GM21381 (cell line): ENCODE data around the gene MIER1.

ENCODE experiments used
- ATAC-seq: cut with Tn5 transposase; IDR thresholded peaks from one replicate; pipeline ENCODE4 v1.9.1; 2021; ENCODE audit warnings: mild to moderate bottlenecking, moderate library complexity; ENCODE audit not compliant: unreplicated experiment

The MIER1 gene

GRCh38 chr1:66996018-66996682 is 71.4 kb downstream of the MIER1 start:
- ATAC-seq, result no peak

GRCh38 chr1:66998972-66999371 is 74.2 kb downstream of the MIER1 start:
- ATAC-seq, result no peak

GRCh38 chr1:66999640-67000400 is 75.0 kb downstream of the MIER1 start:
- no peak for ATAC-seq

- ATAC-seq, result no peak
These were observed 77.1 kb downstream of the MIER1 start for GRCh38 chr1:67001682-67002425.

DNA sequence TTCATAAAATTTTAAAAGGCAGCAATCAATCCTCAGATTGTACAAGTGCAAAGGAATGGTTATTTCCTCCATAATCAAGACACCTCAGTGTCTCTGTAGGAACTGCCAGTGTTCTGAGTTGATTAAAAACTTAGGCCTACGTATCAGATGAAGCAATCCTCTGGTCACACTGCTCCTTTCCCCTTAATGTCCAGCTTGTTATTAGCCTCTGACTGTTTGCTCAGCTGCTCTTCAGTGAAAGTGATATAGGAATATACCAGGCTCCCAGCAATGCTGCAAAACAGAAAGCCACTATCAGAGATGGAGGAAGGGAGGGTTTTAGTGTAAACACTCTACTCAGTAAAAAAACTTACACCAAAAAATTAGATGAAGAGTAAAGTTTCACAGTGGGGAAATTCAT is 79.4 kb downstream of the MIER1 start:
- ATAC-seq, result no peak

GRCh38 chr1:67005068-67005467 is 80.3 kb downstream of the MIER1 start:
- ATAC-seq, result no peak

DNA sequence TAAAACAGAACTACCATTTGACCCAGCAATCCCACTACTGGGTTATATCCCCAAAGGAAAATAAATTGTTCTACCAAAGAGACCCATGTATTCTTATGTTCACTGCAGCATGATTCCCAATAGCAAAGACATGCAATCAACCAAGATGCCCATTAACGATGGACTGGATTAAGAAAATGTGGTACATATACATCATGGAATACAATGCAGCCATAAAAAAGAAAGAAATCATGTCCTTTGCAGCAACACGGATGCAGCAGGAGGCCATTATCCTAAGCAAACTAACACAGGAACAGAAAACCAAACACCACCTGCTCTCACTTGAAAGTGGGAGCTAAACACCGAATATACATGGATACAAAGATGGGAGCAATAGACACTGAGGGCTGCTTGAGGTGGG is 85.0 kb downstream of the MIER1 start:
- ATAC-seq, result no peak

DNA sequence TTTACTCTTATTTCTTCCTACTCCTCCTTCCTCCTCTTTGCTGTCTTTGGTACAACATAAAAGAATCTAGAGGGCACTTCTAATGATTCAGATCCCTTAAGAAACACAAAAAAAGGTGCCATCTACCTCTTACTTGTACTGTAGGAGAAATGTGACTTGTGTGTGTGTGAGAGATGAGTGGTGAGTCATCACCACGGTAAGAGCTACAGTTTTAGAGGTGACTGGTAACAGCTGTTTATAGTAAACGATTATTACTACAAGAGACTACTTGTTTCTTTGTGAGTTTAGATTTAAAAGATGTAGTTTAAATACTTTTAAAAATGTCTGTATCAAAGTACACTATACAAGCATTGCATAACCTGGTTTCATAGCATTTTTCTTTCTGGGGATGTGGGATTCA is 88.8 kb downstream of the MIER1 start:
- ATAC-seq, result no peak

DNA sequence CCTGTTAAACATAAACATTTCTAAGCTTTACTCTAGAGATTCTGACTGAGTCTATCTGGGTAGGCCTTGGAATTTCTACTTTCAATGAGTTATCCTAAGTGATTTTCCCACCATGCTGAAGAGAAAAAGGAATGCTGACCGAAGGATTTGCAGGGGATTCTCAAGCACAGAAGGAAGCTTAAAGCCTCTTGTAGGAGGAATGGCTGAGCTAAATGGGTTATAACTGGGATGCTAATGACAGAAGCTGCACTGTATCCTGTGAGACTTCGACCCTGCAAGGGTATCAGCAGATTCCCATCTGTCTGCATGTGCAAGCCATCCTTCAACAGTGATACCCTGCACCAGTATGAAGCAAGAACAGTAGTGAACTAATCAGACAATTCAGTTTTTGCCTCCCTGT is 93.8 kb downstream of the MIER1 start:
- ATAC-seq, result no peak

GRCh38 chr1:67019121-67019520 is 94.3 kb downstream of the MIER1 start:
- no peak for ATAC-seq

GRCh38 chr1:67019600-67020136 is 94.9 kb downstream of the MIER1 start:
- no peak for ATAC-seq

DNA sequence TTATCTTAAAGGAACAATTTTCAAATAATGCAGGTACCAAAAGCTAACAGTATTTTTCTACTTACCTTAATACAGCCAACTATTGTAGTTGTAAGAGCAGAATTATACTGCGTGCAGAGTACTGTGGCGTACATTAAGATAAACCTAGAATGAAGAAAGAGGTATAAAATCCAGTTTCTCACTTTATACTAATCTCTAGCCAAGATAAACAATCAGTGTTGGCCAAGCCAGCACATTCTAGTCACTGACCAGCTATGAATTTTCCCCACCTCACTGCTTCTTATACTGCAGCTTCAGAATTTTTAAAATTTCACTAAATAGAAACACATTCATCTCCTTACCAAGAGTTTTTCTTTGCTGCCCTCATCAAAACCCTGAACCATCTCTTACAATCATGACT is 95.5 kb downstream of the MIER1 start:
- no peak for ATAC-seq

GRCh38 chr1:67020765-67021164 is 96.0 kb downstream of the MIER1 start:
- no peak for ATAC-seq

- no peak for ATAC-seq
These were observed 104.7 kb downstream of the MIER1 start for GRCh38 chr1:67029472-67029871.

- no peak for ATAC-seq
These were observed 106.5 kb downstream of the MIER1 start for GRCh38 chr1:67031121-67031858.

GRCh38 chr1:67031859-67032247 is 107.1 kb downstream of the MIER1 start:
- no peak for ATAC-seq
